ENCODE data around the gene PTPRB. TPM values are rescaled to one million over a fixed set of nuclear protein-coding genes. Genes with fewer than 3 reads are reported as not detected.

PTPRB gene
- total RNA-seq, 2 donors from 2014 or later: 17.3 to 27.7 TPM

- Histone ChIP-seq H3K36me3 (no peaks in the 10 kb centered on the region), H3K4me1 (no peaks in the 10 kb centered on the region), H3K27ac (no peak overlapping the region), H3K4me3 (peak overlapping the region; percentile 44), H3K9ac (ENCODE audit: low read depth in 2 of 2, low read length in 2 of 2) (peak overlapping the region; percentile 80 to 85), H3K27me3 (no peaks in the 10 kb centered on the region), H3K9me3 (no peaks in the 10 kb centered on the region)
- TF ChIP-seq CTCF (IDR thresholded peaks at IDR 0.05): no peak
- peak; percentile 40 for DNase-seq
- intact Hi-C loops (cut with DNase I): loop anchor here (5.0 kb wide), 1 partner anchor 98 kb away; no protein-coding TSS in a partner anchor
Observed at GRCh38 chr12:70609203-70609602, 28.0 kb downstream of the PTPRB start.

GRCh38 chr12:70608184-70608583 lies 29.0 kb downstream of the PTPRB start:
- H3K9me3 ChIP-seq: no peaks in the 10 kb centered on the region
- no peaks in the 10 kb centered on the region for H3K36me3 ChIP-seq
- no peak overlapping the region for H3K27ac ChIP-seq
- intact Hi-C loops (cut with DNase I): loop anchor here (5.0 kb wide), 1 partner anchor 99 kb away; no protein-coding TSS in a partner anchor
- H3K9ac ChIP-seq (ENCODE audit: low read depth in 2 of 2, low read length in 2 of 2): no peak overlapping the region
- DNase-seq: no peak
- no peaks in the 10 kb centered on the region for H3K27me3 ChIP-seq
- TF ChIP-seq CTCF (IDR thresholded peaks at IDR 0.05): no peak
- no peak overlapping the region for H3K4me3 ChIP-seq
- no peaks in the 10 kb centered on the region for H3K4me1 ChIP-seq

GRCh38 chr12:70607107-70607506 lies 30.1 kb downstream of the PTPRB start:
- no peak for TF ChIP-seq CTCF (IDR thresholded peaks at IDR 0.05)
- no peak for DNase-seq
- Histone ChIP-seq H3K9ac (ENCODE audit: low read depth in 2 of 2, low read length in 2 of 2) (no peak overlapping the region), H3K4me1 (no peaks in the 10 kb centered on the region), H3K36me3 (no peaks in the 10 kb centered on the region), H3K27ac (no peak overlapping the region), H3K4me3 (no peak overlapping the region), H3K27me3 (no peaks in the 10 kb centered on the region), H3K9me3 (no peaks in the 10 kb centered on the region)
- intact Hi-C loops (cut with DNase I): loop anchor here (5.0 kb wide), 1 partner anchor 100 kb away; no protein-coding TSS in a partner anchor

- Histone ChIP-seq H3K4me3 (no peak overlapping the region), H3K36me3 (no peaks in the 10 kb centered on the region), H3K9ac (ENCODE audit: low read depth in 2 of 2, low read length in 2 of 2) (no peak overlapping the region), H3K27me3 (no peaks in the 10 kb centered on the region), H3K4me1 (no peaks in the 10 kb centered on the region), H3K27ac (no peak overlapping the region), H3K9me3 (no peaks in the 10 kb centered on the region)
- no peak for TF ChIP-seq CTCF (IDR thresholded peaks at IDR 0.05)
- intact Hi-C loops (cut with DNase I): loop anchor here (5.0 kb wide), 1 partner anchor 101 kb away; no protein-coding TSS in a partner anchor
- DNase-seq: no peak
Observed at GRCh38 chr12:70605976-70606375, 31.3 kb downstream of the PTPRB start.

- no peak overlapping the region for H3K4me3 ChIP-seq
- DNase-seq: no peak
- intact Hi-C loops (cut with DNase I): loop anchor here (5.0 kb wide), 1 partner anchor 103 kb away; no protein-coding TSS in a partner anchor
- H3K9me3 ChIP-seq: no peaks in the 10 kb centered on the region
- H3K4me1 ChIP-seq: no peaks in the 10 kb centered on the region
- H3K36me3 ChIP-seq: no peaks in the 10 kb centered on the region
- TF ChIP-seq CTCF (IDR thresholded peaks at IDR 0.05): no peak
- no peak overlapping the region for H3K9ac ChIP-seq (ENCODE audit: low read depth in 2 of 2, low read length in 2 of 2)
- no peaks in the 10 kb centered on the region for H3K27me3 ChIP-seq
- no peak overlapping the region for H3K27ac ChIP-seq
Observed at GRCh38 chr12:70604662-70605061, 32.6 kb downstream of the PTPRB start.

Measured in colonic mucosa (tissue), 4 donors.